Smooth muscle cell (in vitro differentiated cells): Measurements from ENCODE around the gene ZNF771. TPM values are rescaled to one million over a fixed set of nuclear protein-coding genes. Genes with fewer than 3 reads are reported as not detected.

Experiments
- DNase-seq: peaks from one replicate; lab custom pipeline; 2025; ENCODE audit not compliant: unreplicated experiment; lab: John Stamatoyannopoulos, UW
- H2AFZ ChIP-seq: fragments of 200-600 bp; sonication (generic); 2 replicates; pipeline ENCODE4 v1.6.0; 2016; ENCODE audit warnings: antibody characterized with exemption, low read depth, mild to moderate bottlenecking
- H3F3A ChIP-seq: fragments of 200-600 bp; sonication (generic); 2 replicates; pipeline ENCODE4 v1.6.0; 2017; ENCODE audit warnings: antibody characterized with exemption, low read depth
- H3K27ac ChIP-seq: fragments of 200-600 bp; sonication (generic); 2 replicates; pipeline ENCODE4 v1.5.1; 2016; ENCODE audit warnings: low read depth, mild to moderate bottlenecking
- H3K27me3 ChIP-seq: fragments of 200-600 bp; sonication (generic); 2 replicates; pipeline ENCODE4 v1.6.1; 2016; ENCODE audit warnings: low read depth, mild to moderate bottlenecking
- H3K36me3 ChIP-seq: fragments of 200-600 bp; sonication (generic); 2 replicates; pipeline ENCODE4 v1.5.1; 2016; ENCODE audit warnings: low read depth
- H3K4me1 ChIP-seq: fragments of 200-600 bp; sonication (generic); 2 replicates; pipeline ENCODE4 v1.5.1; 2016; ENCODE audit warnings: low read depth
- H3K4me2 ChIP-seq: fragments of 200-600 bp; sonication (generic); 2 replicates; pipeline ENCODE4 v1.6.0; 2016; ENCODE audit warnings: mild to moderate bottlenecking
- H3K4me3 ChIP-seq: fragments of 200-600 bp; sonication (generic); 2 replicates; pipeline ENCODE4 v1.5.1; 2016; ENCODE audit warnings: mild to moderate bottlenecking
- H3K79me2 ChIP-seq: fragments of 200-600 bp; sonication (generic); 2 replicates; pipeline ENCODE4 v1.6.0; 2016; ENCODE audit warnings: low read depth, mild to moderate bottlenecking
- H3K9ac ChIP-seq: fragments of 200-600 bp; sonication (generic); 2 replicates; pipeline ENCODE4 v1.6.0; 2016; ENCODE audit warnings: low read depth
- H3K9me3 ChIP-seq: fragments of 200-600 bp; sonication (generic); replicated peaks from 2 replicates; pipeline ENCODE4 v1.5.1; 2016; ENCODE audit warnings: low read depth
- H4K20me1 ChIP-seq: fragments of 200-600 bp; sonication (generic); 2 replicates; pipeline ENCODE4 v1.6.0; 2016; ENCODE audit warnings: low read depth
- WGBS: methylation state at CpG from one replicate; pipeline ENCODE4 v1.1.7; 2016; ENCODE audit warnings: low lambda C conversion rate; 5-methylcytosine and 5-hydroxymethylcytosine counted together
- polyA plus RNA-seq: library from polyadenylated mRNA; unstranded; fragments of >200 nt; fragmentation: Nextera tagmentation; extraction: Ambion mirVana; gene quantifications from 2 replicates; pipeline ENCODE4 v1.2.1, GENCODE V29; 2016
- total RNA-seq: library from RNA; depleted of rRNA; stranded (reverse); fragments of >200 nt; gene quantifications from 2 replicates; pipeline ENCODE4 v1.2.3, GENCODE V29; 2014
- TF ChIP-seq, protein P1 (sequence below): fragments of 200-600 bp; sonication (generic); IDR thresholded peaks from 2 replicates; pipeline ENCODE4 v1.5.1; 2017; ENCODE audit warnings: borderline replicate concordance, mild to moderate bottlenecking, antibody characterized with exemption; ENCODE audit not compliant: insufficient read depth, poor library complexity, severe bottlenecking

The ZNF771 gene
- total and polyA plus RNA-seq, 2 experiments from 2014 or later, result 7.2 to 20.9 TPM

DNA sequence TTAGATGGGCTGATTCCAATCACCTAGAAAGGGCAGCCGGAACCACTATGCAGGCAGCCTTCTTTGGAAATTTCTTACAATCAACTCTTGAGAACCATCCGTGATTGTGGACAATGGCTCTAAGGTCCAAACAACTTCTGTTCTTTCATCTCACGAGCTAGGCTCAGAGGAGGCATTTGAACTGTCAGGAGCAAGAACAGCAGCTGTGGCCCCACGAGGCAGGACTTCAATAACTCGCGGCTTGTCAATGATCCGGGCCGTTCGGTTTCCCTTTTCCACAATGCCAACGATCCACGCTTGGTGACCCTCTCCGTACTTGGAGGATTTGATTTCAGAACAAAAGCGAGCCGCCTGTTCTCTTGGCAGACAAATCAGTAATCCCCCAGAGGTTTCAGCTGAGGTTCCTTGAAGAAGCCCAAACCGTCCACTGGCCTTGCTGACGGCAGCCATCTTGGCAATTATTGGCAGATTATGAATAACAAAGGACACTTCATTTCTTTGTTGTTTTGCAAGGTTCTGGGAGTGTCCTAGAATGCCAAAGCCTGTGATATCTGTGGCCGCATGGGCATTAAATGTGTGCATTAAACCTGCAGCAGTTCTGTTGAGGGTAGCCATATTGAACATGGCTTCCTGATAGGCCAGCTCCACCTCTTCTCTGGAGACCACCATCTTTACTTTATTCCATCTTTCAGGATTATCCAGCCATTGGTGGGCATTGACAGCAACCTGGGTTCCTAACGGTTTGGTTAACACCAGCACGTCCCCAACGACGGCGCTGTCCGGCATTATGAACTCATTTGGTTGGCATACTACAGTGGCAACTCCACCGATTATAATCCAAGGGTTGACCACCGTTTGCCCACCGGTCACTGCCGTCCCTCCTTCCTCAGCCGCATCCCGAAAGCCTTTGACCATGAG lies 37.1 kb downstream of the ZNF771 start:
- no peaks in the 10 kb centered on the region for H3K27me3 ChIP-seq
- H3K4me3 ChIP-seq, result peak overlapping the region; percentile 87
- H3K79me2 ChIP-seq, result peaks cover 8% of the 10 kb centered on the region
- H2AFZ ChIP-seq, result peak overlapping the region; percentile 90
- peak overlapping the region; percentile 93 for H3K4me2 ChIP-seq
- H3K36me3 ChIP-seq, result no peaks in the 10 kb centered on the region
- peaks cover 8% of the 10 kb centered on the region for H3K4me1 ChIP-seq
- no peaks in the 10 kb centered on the region for H3K9me3 ChIP-seq
- no peak for DNase-seq
- peak overlapping the region; percentile 97 for H3K9ac ChIP-seq
- H3F3A ChIP-seq, result no peaks in the 10 kb centered on the region
- TF ChIP-seq, protein P1, sequence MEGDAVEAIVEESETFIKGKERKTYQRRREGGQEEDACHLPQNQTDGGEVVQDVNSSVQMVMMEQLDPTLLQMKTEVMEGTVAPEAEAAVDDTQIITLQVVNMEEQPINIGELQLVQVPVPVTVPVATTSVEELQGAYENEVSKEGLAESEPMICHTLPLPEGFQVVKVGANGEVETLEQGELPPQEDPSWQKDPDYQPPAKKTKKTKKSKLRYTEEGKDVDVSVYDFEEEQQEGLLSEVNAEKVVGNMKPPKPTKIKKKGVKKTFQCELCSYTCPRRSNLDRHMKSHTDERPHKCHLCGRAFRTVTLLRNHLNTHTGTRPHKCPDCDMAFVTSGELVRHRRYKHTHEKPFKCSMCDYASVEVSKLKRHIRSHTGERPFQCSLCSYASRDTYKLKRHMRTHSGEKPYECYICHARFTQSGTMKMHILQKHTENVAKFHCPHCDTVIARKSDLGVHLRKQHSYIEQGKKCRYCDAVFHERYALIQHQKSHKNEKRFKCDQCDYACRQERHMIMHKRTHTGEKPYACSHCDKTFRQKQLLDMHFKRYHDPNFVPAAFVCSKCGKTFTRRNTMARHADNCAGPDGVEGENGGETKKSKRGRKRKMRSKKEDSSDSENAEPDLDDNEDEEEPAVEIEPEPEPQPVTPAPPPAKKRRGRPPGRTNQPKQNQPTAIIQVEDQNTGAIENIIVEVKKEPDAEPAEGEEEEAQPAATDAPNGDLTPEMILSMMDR, result no peak
- H4K20me1 ChIP-seq, result peaks cover 4% of the 10 kb centered on the region
- H3K27ac ChIP-seq, result peak overlapping the region; percentile 97
- WGBS, result 97% methylated on average over 29 of the region's 29 CpGs

DNA sequence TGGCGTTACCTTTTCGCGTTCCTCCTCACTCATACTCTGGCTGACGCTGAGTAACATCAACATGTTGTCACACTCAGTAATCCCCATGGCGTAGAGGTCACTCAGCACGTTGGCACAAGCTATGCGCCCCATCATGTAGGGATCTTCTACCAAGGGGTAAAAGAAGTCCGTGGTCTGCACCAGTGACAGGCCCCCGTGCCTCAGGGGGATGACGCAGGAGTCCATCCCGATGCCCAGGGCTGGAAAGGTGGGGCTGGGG lies 37.7 kb downstream of the ZNF771 start:
- TF ChIP-seq, protein P1, result no peak
- Histone ChIP-seq H4K20me1 (peaks cover 4% of the 10 kb centered on the region), H3K9ac (peak overlapping the region; percentile 97), H3K4me2 (peak overlapping the region; percentile 93), H3K4me1 (peaks cover 8% of the 10 kb centered on the region), H2AFZ (peak overlapping the region; percentile 90), H3K27me3 (no peaks in the 10 kb centered on the region), H3K27ac (peak overlapping the region; percentile 97), H3K79me2 (peaks cover 8% of the 10 kb centered on the region), H3F3A (no peaks in the 10 kb centered on the region), H3K4me3 (peak overlapping the region; percentile 87), H3K36me3 (no peaks in the 10 kb centered on the region), H3K9me3 (no peaks in the 10 kb centered on the region)
- DNase-seq, result no peak
- WGBS, result 47% methylated on average over 11 of the region's 11 CpGs

DNA sequence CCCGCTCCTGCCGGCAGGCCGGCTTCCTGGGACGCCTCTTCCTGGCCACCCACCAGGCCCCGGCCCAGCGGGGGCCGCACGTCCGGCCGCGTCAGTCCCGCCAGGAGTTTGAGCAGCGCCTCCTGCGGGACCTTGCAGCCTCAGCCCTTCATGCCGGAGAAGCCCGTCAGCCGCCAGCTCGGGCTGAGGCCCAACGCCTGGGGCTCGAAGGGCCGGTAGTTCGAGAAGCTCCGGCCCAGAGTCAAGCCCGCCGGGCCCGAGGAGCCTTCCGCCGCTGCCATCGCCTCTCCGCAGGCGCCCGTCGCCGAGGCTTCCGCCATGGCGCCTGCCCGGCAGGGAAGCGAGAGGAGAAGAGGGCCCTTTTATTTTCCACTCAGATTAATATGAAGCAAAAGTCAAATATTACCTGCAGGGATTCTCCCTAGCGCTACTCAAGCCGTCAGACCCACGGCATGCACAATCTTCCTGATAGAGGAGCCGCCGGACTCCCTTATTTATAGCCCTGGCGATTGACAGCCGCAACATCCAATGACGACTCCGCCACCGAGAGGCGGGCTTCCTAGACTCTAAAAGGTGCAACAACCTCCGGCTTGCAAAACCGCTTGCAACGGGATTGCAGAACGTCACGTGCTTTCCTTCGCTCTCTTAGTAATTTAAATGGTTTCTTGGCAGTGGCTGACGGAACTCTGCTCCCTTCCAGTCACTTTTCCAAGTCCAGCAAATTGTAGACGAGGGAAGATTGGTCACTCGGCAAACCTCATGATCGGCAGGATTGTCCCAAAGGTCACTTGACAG lies 38.2 kb downstream of the ZNF771 start, which contains the start of gene SEPHS2:
SEPHS2 (minus strand) TSS at position 467 of the 795 bp plus-strand sequence; CDS start at position 320, 147 bp downstream.
- Histone ChIP-seq H3F3A (no peaks in the 10 kb centered on the region), H3K9me3 (no peaks in the 10 kb centered on the region), H2AFZ (peak within 1 kb of the TSS; percentile 90), H3K27me3 (no peaks in the 10 kb centered on the region), H3K27ac (peak within 1 kb of the TSS; percentile 97), H3K36me3 (no peaks in the 10 kb centered on the region), H3K4me3 (peak within 1 kb of the TSS; percentile 87), H3K79me2 (peaks cover 8% of the 10 kb centered on the region), H4K20me1 (peaks cover 4% of the 10 kb centered on the region), H3K4me2 (peak within 1 kb of the TSS; percentile 93), H3K4me1 (peaks cover 8% of the 10 kb centered on the region), H3K9ac (peak within 1 kb of the TSS; percentile 97)
- DNase-seq, result peak; percentile 54
- 4% methylated on average over 53 of the region's 59 CpGs for WGBS
- TF ChIP-seq, protein P1, result peak; percentile 32
